Measurements from ENCODE around the gene ANKLE1. TPM values are rescaled to one million over a fixed set of nuclear protein-coding genes. Genes with fewer than 3 reads are reported as not detected.
"Not testable (repeated sequence)": the region's sequence is repeated elsewhere in the genome, so short reads cannot be mapped to it uniquely, and the experiment has no call there.

ANKLE1 gene
- total RNA-seq, 1 donor from 2014 or later, result 0.53 TPM

DNA sequence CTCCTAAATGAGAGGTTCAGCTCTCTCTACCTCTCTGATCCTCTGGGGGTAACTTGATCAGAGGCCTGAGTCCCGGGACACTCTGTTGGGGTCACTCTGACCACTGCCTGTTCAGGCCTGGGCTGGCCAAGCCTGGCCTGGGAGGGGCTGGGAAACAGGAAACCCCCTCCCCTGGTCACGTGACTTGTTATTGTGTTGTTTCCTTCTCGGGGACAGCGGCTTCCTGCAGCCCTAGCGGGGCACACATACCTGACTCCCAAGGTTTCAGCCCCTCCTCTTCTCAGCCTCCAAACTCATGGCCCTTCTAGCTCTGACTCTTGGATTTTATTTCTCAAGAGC lies 17.1 kb upstream of the ANKLE1 start, which contains the start of gene USHBP1:
TSS of gene USHBP1 (minus strand) at position 105 of the 339 bp plus-strand sequence. CDS start 446 bp downstream, outside the sequence.
- no peak within 1 kb of the TSS for H3K4me3 ChIP-seq (ENCODE audit: low read depth, low read length)
- FAIRE-seq, result no peak
- TF ChIP-seq, protein P1, sequence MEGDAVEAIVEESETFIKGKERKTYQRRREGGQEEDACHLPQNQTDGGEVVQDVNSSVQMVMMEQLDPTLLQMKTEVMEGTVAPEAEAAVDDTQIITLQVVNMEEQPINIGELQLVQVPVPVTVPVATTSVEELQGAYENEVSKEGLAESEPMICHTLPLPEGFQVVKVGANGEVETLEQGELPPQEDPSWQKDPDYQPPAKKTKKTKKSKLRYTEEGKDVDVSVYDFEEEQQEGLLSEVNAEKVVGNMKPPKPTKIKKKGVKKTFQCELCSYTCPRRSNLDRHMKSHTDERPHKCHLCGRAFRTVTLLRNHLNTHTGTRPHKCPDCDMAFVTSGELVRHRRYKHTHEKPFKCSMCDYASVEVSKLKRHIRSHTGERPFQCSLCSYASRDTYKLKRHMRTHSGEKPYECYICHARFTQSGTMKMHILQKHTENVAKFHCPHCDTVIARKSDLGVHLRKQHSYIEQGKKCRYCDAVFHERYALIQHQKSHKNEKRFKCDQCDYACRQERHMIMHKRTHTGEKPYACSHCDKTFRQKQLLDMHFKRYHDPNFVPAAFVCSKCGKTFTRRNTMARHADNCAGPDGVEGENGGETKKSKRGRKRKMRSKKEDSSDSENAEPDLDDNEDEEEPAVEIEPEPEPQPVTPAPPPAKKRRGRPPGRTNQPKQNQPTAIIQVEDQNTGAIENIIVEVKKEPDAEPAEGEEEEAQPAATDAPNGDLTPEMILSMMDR (IDR thresholded peaks at IDR 0.05; ENCODE audit: insufficient read depth, low read length, severe bottlenecking), result no peak
- H3K36me3 ChIP-seq (ENCODE audit: control insufficient read depth, insufficient read depth, low read length), result peaks cover 3% of the 10 kb centered on the region
- DNase-seq (ENCODE audit: low read depth), result no peak
- no peaks in the 10 kb centered on the region for H3K27me3 ChIP-seq (ENCODE audit: control insufficient read depth, insufficient read depth, low read length)

DNA sequence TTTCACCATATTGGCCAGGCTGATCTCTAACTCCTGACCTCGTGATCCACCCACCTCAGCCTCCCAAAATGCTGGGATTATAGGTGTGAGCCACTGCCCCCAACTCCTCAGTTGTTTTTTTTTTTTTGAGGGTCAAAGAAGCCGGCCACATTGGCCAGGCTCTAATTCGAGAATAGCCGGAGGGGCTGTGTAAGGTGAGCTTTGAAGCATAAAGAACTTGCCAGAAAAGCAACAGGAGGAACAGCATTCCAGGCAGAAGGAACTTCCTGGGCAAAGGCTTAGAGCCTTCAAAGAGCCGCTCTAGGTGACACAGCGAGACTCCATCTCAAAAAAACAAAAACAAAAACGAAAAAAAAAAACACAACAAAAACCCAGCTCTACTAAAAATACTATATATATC lies 15.7 kb upstream of the ANKLE1 start:
- DNase-seq (ENCODE audit: low read depth), result no peak

DNA sequence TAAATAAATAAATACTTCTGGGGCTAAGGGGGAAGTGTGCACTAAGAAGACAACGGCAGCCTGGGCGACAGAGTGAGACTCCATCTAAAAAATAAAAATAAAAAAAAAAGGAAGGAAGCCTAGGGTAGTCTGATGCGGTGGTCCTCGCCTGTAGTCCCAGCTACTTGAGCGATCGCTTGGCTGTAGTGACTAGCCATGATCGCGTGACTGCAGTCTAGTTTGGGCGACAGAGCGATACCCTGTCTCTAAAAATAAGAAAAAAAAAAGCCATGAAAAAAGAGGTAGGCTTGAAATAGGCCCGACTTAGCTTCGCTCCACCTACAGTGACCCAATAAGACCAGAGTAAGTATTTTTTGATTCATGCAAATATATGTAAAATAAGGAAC lies 15.1 kb upstream of the ANKLE1 start:
- TF ChIP-seq, protein P1 (IDR thresholded peaks at IDR 0.05; ENCODE audit: insufficient read depth, low read length, severe bottlenecking), result no peak
- H3K27me3 ChIP-seq (ENCODE audit: control insufficient read depth, insufficient read depth, low read length), result no peaks in the 10 kb centered on the region
- no peak for FAIRE-seq
- peaks cover 10% of the 10 kb centered on the region for H3K36me3 ChIP-seq (ENCODE audit: control insufficient read depth, insufficient read depth, low read length)
- no peak for DNase-seq (ENCODE audit: low read depth)
- no peak overlapping the region for H3K4me3 ChIP-seq (ENCODE audit: low read depth, low read length)

More for the DNA sequence above, 15.7 kb upstream of the ANKLE1 start:
- Histone ChIP-seq H3K36me3 (ENCODE audit: control insufficient read depth, insufficient read depth, low read length) (peaks cover 5% of the 10 kb centered on the region), H3K27me3 (ENCODE audit: control insufficient read depth, insufficient read depth, low read length) (no peaks in the 10 kb centered on the region), H3K4me3 (ENCODE audit: low read depth, low read length) (no peak overlapping the region)
- FAIRE-seq, result no peak
- TF ChIP-seq, protein P1 (IDR thresholded peaks at IDR 0.05; ENCODE audit: insufficient read depth, low read length, severe bottlenecking), result no peak

DNA sequence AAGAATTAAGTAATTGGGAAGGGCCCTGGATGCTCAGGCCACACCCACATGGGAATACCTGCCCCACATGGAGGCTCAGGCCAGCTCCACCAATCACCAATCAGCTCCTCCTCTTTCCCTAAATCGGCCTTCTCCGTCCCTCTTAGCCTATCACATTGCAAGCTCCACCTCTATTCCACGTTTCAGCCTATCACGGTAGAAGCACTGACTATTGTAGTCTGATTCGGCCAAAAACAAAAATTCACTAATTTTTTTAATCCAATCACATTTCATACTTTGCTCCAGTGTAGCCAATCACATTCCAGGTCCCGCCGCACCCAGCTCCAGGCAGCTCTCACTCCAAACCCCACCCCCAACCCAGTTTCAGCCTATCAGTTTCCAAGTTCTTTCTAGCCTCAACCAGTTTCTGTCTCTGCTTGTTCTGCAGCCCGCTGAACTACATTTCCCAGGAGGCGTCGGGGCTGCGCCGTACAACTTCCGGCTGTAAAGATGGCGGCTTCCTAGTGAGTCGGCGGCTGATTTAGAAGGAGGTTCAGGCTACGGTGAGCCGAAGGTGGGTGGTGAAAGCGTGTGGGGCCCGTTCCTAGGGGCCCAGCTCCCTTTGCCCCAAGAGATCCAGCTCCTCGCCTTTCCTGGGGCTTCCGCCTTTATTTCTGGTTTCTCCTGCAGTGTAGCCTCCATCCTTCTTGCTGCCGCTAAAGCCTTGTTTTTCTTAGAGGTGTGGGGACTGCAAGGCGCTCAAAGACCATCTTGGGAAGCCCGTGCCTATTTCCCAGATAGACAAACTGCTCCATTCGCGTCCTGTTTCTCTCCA lies 14.5 kb upstream of the ANKLE1 start, which contains the start of gene BABAM1:
TSS of gene BABAM1 (plus strand) at position 469 of the 814 bp plus-strand sequence. CDS start 1,364 bp downstream, outside the sequence.
- H3K4me3 ChIP-seq (ENCODE audit: low read depth, low read length), result peak within 1 kb of the TSS; percentile 73
- H3K27me3 ChIP-seq (ENCODE audit: control insufficient read depth, insufficient read depth, low read length), result no peaks in the 10 kb centered on the region
- TF ChIP-seq, protein P1 (IDR thresholded peaks at IDR 0.05; ENCODE audit: insufficient read depth, low read length, severe bottlenecking), result no peak
- FAIRE-seq, result peak; percentile 62
- peaks cover 11% of the 10 kb centered on the region for H3K36me3 ChIP-seq (ENCODE audit: control insufficient read depth, insufficient read depth, low read length)
- DNase-seq (ENCODE audit: low read depth), result peak; percentile 99

DNA sequence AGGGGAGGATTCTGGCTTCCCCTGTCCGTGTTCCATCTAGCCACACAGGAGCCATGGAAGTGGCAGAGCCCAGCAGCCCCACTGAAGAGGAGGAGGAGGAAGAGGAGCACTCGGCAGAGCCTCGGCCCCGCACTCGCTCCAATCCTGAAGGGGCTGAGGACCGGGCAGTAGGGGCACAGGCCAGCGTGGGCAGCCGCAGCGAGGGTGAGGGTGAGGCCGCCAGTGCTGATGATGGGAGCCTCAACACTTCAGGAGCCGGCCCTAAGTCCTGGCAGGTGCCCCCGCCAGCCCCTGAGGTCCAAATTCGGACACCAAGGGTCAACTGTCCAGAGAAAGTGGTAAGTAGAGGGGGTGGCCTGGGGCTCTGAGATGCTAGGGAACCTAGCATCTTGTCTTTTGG lies 12.9 kb upstream of the ANKLE1 start:
- FAIRE-seq (no peak), DNase-seq (ENCODE audit: low read depth) (no peak)
- peaks cover 15% of the 10 kb centered on the region for H3K36me3 ChIP-seq (ENCODE audit: control insufficient read depth, insufficient read depth, low read length)
- H3K4me3 ChIP-seq (ENCODE audit: low read depth, low read length), result no peak overlapping the region
- TF ChIP-seq, protein P1 (IDR thresholded peaks at IDR 0.05; ENCODE audit: insufficient read depth, low read length, severe bottlenecking), result no peak
- no peaks in the 10 kb centered on the region for H3K27me3 ChIP-seq (ENCODE audit: control insufficient read depth, insufficient read depth, low read length)

DNA sequence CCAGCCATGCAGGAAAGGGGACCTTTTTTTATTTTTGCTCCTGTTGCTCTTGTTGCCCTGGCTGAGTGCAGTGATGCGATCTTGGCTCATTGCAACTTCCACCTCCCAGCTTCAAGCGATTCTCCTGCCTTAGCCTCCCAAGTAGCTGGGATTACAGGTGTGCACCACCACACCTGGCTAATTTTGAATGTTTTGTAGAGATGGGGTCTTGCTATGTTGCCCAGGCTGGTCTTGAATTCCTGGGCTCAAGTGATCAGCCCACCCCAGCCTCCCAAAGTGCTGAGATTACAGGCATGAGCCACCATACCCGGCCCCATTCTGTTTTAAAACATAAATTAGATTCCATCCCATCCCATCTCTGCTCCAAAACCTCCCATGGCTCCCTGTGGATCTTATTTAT lies 6.8 kb upstream of the ANKLE1 start:
- not testable (repeated sequence) for H3K4me3 ChIP-seq (ENCODE audit: low read depth, low read length); H3K27me3 ChIP-seq (ENCODE audit: control insufficient read depth, insufficient read depth, low read length); FAIRE-seq; DNase-seq (ENCODE audit: low read depth)
- H3K36me3 ChIP-seq (ENCODE audit: control insufficient read depth, insufficient read depth, low read length), result peaks cover 28% of the 10 kb centered on the region
